ENCODE measurements around the gene MAPRE2.
A peak's percentile ranks its signal among the peaks of the same experiment; 100 is the strongest.

Gene MAPRE2

GRCh38 chr18:35022426-35023001 lies 18.7 kb upstream of the MAPRE2 start:
- Histone ChIP-seq H2BK12ac (ENCODE audit: low read length) (no peak overlapping the region), H3K4ac (ENCODE audit: low read depth, low read length) (no peak overlapping the region), H4K12ac (ENCODE audit: low read depth, low read length) (no peak overlapping the region), H3K4me2 (ENCODE audit: low read length) (no peak overlapping the region), H3K36me3 (ENCODE audit: control insufficient read depth in 1 of 2, insufficient read depth in 2 of 2, low read length in 2 of 2) (no peaks in the 10 kb centered on the region), H2AFZ (ENCODE audit: insufficient read depth, low read length, poor library complexity) (no peak overlapping the region), H3K23ac (ENCODE audit: low read length) (no peak overlapping the region), H3K27ac (ENCODE audit: low read depth, low read length) (no peak overlapping the region), H3K27me3 (ENCODE audit: insufficient read depth, low read length) (no peaks in the 10 kb centered on the region), H3K18ac (ENCODE audit: low read length) (no peak overlapping the region), H3K14ac (ENCODE audit: low read length) (no peak overlapping the region), H2AK5ac (ENCODE audit: low read length) (no peak overlapping the region), H3K9ac (ENCODE audit: low read length) (no peak overlapping the region), H3K9me3 (ENCODE audit: insufficient read depth, low read depth, low read length) (no peaks in the 10 kb centered on the region), H3K4me1 (ENCODE audit: control insufficient read depth in 1 of 2, insufficient read depth in 2 of 2, low read length in 2 of 2) (no peaks in the 10 kb centered on the region), H3K79me1 (ENCODE audit: low read length) (no peaks in the 10 kb centered on the region), H2BK120ac (ENCODE audit: insufficient read depth, low read length, poor library complexity) (no peak overlapping the region), H4K8ac (ENCODE audit: low read depth, low read length) (no peak overlapping the region), H3K4me3 (ENCODE audit: low read depth, low read length) (no peak overlapping the region), H4K91ac (ENCODE audit: low read depth, low read length) (no peak overlapping the region), H2BK5ac (ENCODE audit: low read depth, low read length, poor library complexity) (no peak overlapping the region), H3K79me2 (ENCODE audit: control insufficient read depth, insufficient read depth, low read length, poor library complexity) (no peaks in the 10 kb centered on the region)
- DNase-seq: no peak
- no CpG with 5 or more reads among the region's 1 CpG for WGBS (ENCODE audit: extremely low coverage, insufficient coverage, insufficient read length)

- Histone ChIP-seq H3K79me1 (ENCODE audit: low read length) (no peaks in the 10 kb centered on the region), H4K91ac (ENCODE audit: low read depth, low read length) (no peak overlapping the region), H3K23ac (ENCODE audit: low read length) (no peak overlapping the region), H3K36me3 (ENCODE audit: control insufficient read depth in 1 of 2, insufficient read depth in 2 of 2, low read length in 2 of 2) (no peaks in the 10 kb centered on the region), H3K27me3 (ENCODE audit: insufficient read depth, low read length) (no peaks in the 10 kb centered on the region), H3K4me1 (ENCODE audit: control insufficient read depth in 1 of 2, insufficient read depth in 2 of 2, low read length in 2 of 2) (no peaks in the 10 kb centered on the region), H2BK120ac (ENCODE audit: insufficient read depth, low read length, poor library complexity) (no peak overlapping the region), H3K14ac (ENCODE audit: low read length) (no peak overlapping the region), H3K27ac (ENCODE audit: low read depth, low read length) (no peak overlapping the region), H3K4me3 (ENCODE audit: low read depth, low read length) (no peak overlapping the region), H2AK5ac (ENCODE audit: low read length) (no peak overlapping the region), H2BK12ac (ENCODE audit: low read length) (no peak overlapping the region), H3K4ac (ENCODE audit: low read depth, low read length) (no peak overlapping the region), H2BK5ac (ENCODE audit: low read depth, low read length, poor library complexity) (no peak overlapping the region), H3K79me2 (ENCODE audit: control insufficient read depth, insufficient read depth, low read length, poor library complexity) (no peaks in the 10 kb centered on the region), H3K4me2 (ENCODE audit: low read length) (no peak overlapping the region), H4K8ac (ENCODE audit: low read depth, low read length) (no peak overlapping the region), H2AFZ (ENCODE audit: insufficient read depth, low read length, poor library complexity) (no peak overlapping the region), H3K9me3 (ENCODE audit: insufficient read depth, low read depth, low read length) (no peaks in the 10 kb centered on the region), H4K12ac (ENCODE audit: low read depth, low read length) (no peak overlapping the region), H3K18ac (ENCODE audit: low read length) (no peak overlapping the region), H3K9ac (ENCODE audit: low read length) (no peak overlapping the region)
- WGBS (ENCODE audit: extremely low coverage, insufficient coverage, insufficient read length): no CpG with 5 or more reads among the region's 3 CpGs
- DNase-seq: peak in 1 of 2 donors; percentile 8
These were observed 17.0 kb upstream of the MAPRE2 start for GRCh38 chr18:35024196-35024595.

GRCh38 chr18:35024965-35025364 lies 16.2 kb upstream of the MAPRE2 start:
- Histone ChIP-seq H3K18ac (ENCODE audit: low read length) (no peak overlapping the region), H3K9me3 (ENCODE audit: insufficient read depth, low read depth, low read length) (no peaks in the 10 kb centered on the region), H2BK12ac (ENCODE audit: low read length) (no peak overlapping the region), H3K4me3 (ENCODE audit: low read depth, low read length) (no peak overlapping the region), H3K79me2 (ENCODE audit: control insufficient read depth, insufficient read depth, low read length, poor library complexity) (no peaks in the 10 kb centered on the region), H3K14ac (ENCODE audit: low read length) (no peak overlapping the region), H4K91ac (ENCODE audit: low read depth, low read length) (no peak overlapping the region), H3K27ac (ENCODE audit: low read depth, low read length) (no peak overlapping the region), H3K36me3 (ENCODE audit: control insufficient read depth in 1 of 2, insufficient read depth in 2 of 2, low read length in 2 of 2) (no peaks in the 10 kb centered on the region), H2BK120ac (ENCODE audit: insufficient read depth, low read length, poor library complexity) (no peak overlapping the region), H3K4me1 (ENCODE audit: control insufficient read depth in 1 of 2, insufficient read depth in 2 of 2, low read length in 2 of 2) (no peaks in the 10 kb centered on the region), H3K27me3 (ENCODE audit: insufficient read depth, low read length) (no peaks in the 10 kb centered on the region), H3K4ac (ENCODE audit: low read depth, low read length) (no peak overlapping the region), H2BK5ac (ENCODE audit: low read depth, low read length, poor library complexity) (no peak overlapping the region), H4K8ac (ENCODE audit: low read depth, low read length) (no peak overlapping the region), H2AK5ac (ENCODE audit: low read length) (no peak overlapping the region), H3K4me2 (ENCODE audit: low read length) (no peak overlapping the region), H3K79me1 (ENCODE audit: low read length) (no peaks in the 10 kb centered on the region), H3K23ac (ENCODE audit: low read length) (no peak overlapping the region), H3K9ac (ENCODE audit: low read length) (no peak overlapping the region), H4K12ac (ENCODE audit: low read depth, low read length) (no peak overlapping the region), H2AFZ (ENCODE audit: insufficient read depth, low read length, poor library complexity) (no peak overlapping the region)
- no peak for DNase-seq
- WGBS (ENCODE audit: extremely low coverage, insufficient coverage, insufficient read length): no CpG with 5 or more reads among the region's 1 CpG

GRCh38 chr18:35026407-35027061 lies 14.7 kb upstream of the MAPRE2 start:
- H4K8ac ChIP-seq (ENCODE audit: low read depth, low read length): no peak overlapping the region
- H4K91ac ChIP-seq (ENCODE audit: low read depth, low read length): no peak overlapping the region
- H3K14ac ChIP-seq (ENCODE audit: low read length): no peak overlapping the region
- H3K4me3 ChIP-seq (ENCODE audit: low read depth, low read length): no peak overlapping the region
- no peak overlapping the region for H2BK5ac ChIP-seq (ENCODE audit: low read depth, low read length, poor library complexity)
- no peak overlapping the region for H3K4ac ChIP-seq (ENCODE audit: low read depth, low read length)
- peak overlapping the region; percentile 28 for H3K23ac ChIP-seq (ENCODE audit: low read length)
- no peaks in the 10 kb centered on the region for H3K79me2 ChIP-seq (ENCODE audit: control insufficient read depth, insufficient read depth, low read length, poor library complexity)
- no peak overlapping the region for H2BK12ac ChIP-seq (ENCODE audit: low read length)
- no peaks in the 10 kb centered on the region for H3K27me3 ChIP-seq (ENCODE audit: insufficient read depth, low read length)
- no peaks in the 10 kb centered on the region for H3K9me3 ChIP-seq (ENCODE audit: insufficient read depth, low read depth, low read length)
- H2AFZ ChIP-seq (ENCODE audit: insufficient read depth, low read length, poor library complexity): no peak overlapping the region
- H3K27ac ChIP-seq (ENCODE audit: low read depth, low read length): no peak overlapping the region
- H2BK120ac ChIP-seq (ENCODE audit: insufficient read depth, low read length, poor library complexity): no peak overlapping the region
- H3K18ac ChIP-seq (ENCODE audit: low read length): no peak overlapping the region
- H2AK5ac ChIP-seq (ENCODE audit: low read length): no peak overlapping the region
- WGBS (ENCODE audit: extremely low coverage, insufficient coverage, insufficient read length): no CpG with 5 or more reads among the region's 5 CpGs
- no peaks in the 10 kb centered on the region for H3K4me1 ChIP-seq (ENCODE audit: control insufficient read depth in 1 of 2, insufficient read depth in 2 of 2, low read length in 2 of 2)
- H3K9ac ChIP-seq (ENCODE audit: low read length): peak overlapping the region; percentile 58
- no peaks in the 10 kb centered on the region for H3K36me3 ChIP-seq (ENCODE audit: control insufficient read depth in 1 of 2, insufficient read depth in 2 of 2, low read length in 2 of 2)
- H4K12ac ChIP-seq (ENCODE audit: low read depth, low read length): no peak overlapping the region
- no peaks in the 10 kb centered on the region for H3K79me1 ChIP-seq (ENCODE audit: low read length)
- DNase-seq: no peak
- H3K4me2 ChIP-seq (ENCODE audit: low read length): no peak overlapping the region
